GM12878 (cell line): ENCODE measurements around the gene ENPP4. TPM values are rescaled to one million over a fixed set of nuclear protein-coding genes. Genes with fewer than 3 reads are reported as not detected.
A peak's percentile ranks its signal among the peaks of the same experiment; 100 is the strongest.

ENCODE experiments used
- ATAC-seq: fragments of 200-7000 bp; cut with Tn5 transposase; 3 replicates; pipeline ENCODE4 v1.9.1; 2020; ENCODE audit warnings: mild to moderate bottlenecking, moderate library complexity
- BruUV-seq: library from RNA; stranded (reverse); fragments of 400-500 nt; replicated peaks from 2 replicates; lab custom pipeline; 2021; lab: Mats Ljungman, UMichigan
- CTCF ChIA-PET: fragments of 300-600 bp; sonication (Branson Sonifier 250); formaldehyde crosslinking; extraction: SDS; loops from one replicate; lab custom pipeline; 2021; ENCODE audit warnings: inconsistent platforms; lab: Yijun Ruan, JAX
- POLR2A ChIA-PET: fragments of 350-600 bp; formaldehyde crosslinking; extraction: SDS; loops from one replicate; lab custom pipeline; 2021; ENCODE audit warnings: inconsistent platforms; lab: Charles Lee
- RAD21 ChIA-PET: fragments of 300-600 bp; sonication (Branson Sonifier 250); formaldehyde crosslinking; loops from one replicate; lab custom pipeline; 2023; ENCODE audit warnings: antibody characterized with exemption; ENCODE audit not compliant: unreplicated experiment; lab: Charles Lee
- SMC1A ChIA-PET: fragments of 300-600 bp; sonication (Branson Sonifier 250); formaldehyde crosslinking; loops from one replicate; lab custom pipeline; 2023; ENCODE audit not compliant: unreplicated experiment, uncharacterized antibody; lab: Charles Lee
- DNase-seq: peaks from one replicate; pipeline ENCODE4 v3.0.0-alpha.2; 2011; ENCODE audit warnings: low read depth, low spot score
- FAIRE-seq: peaks from 3 replicates; lab custom pipeline; 2011; peaks lifted over from hg19 to GRCh38; lab: Jason Lieb, UNC
- H2AFZ ChIP-seq: 2 replicates; pipeline ENCODE4 v1.6.0; 2011; ENCODE audit warnings: low read depth, low read length, control low read depth; ENCODE audit not compliant: control insufficient read depth
- H3K27ac ChIP-seq: 2 replicates; pipeline ENCODE4 v1.5.1; 2011; ENCODE audit warnings: control low read depth; ENCODE audit not compliant: control insufficient read depth, insufficient read depth
- H3K27me3 ChIP-seq, 2 experiments: replicated peaks in 1 of 2; 2 replicates each; pipeline versions ENCODE4 v1.6.0 to v1.6.1; 2011; ENCODE audit warnings: low read length in 1 of 2; ENCODE audit not compliant: control insufficient read depth in 2 of 2, insufficient read depth in 2 of 2
- H3K36me3 ChIP-seq, 2 experiments: 2 replicates each; pipeline ENCODE4 v1.5.1; 2011; ENCODE audit warnings: low read length in 1 of 2; ENCODE audit not compliant: control insufficient read depth in 2 of 2, insufficient read depth in 2 of 2
- H3K4me1 ChIP-seq: 2 replicates; pipeline ENCODE4 v1.6.1; 2011; ENCODE audit warnings: mild to moderate bottlenecking, low read length, moderate library complexity, mixed read lengths; ENCODE audit not compliant: control insufficient read depth, insufficient read depth
- H3K4me2 ChIP-seq: 2 replicates; pipeline ENCODE4 v1.6.0; 2011; ENCODE audit warnings: control low read depth; ENCODE audit not compliant: control insufficient read depth, insufficient read depth
- H3K4me3 ChIP-seq: fragments of 200-600 bp; sonication (generic); 2 replicates; pipeline ENCODE4 v1.5.1; 2016
- H3K79me2 ChIP-seq: 2 replicates; pipeline ENCODE4 v1.6.0; 2011; ENCODE audit warnings: low read length; ENCODE audit not compliant: control insufficient read depth, insufficient read depth
- H3K9ac ChIP-seq: 2 replicates; pipeline ENCODE4 v1.8.0; 2011; ENCODE audit warnings: low read length, control low read depth, mixed read lengths; ENCODE audit not compliant: control insufficient read depth, insufficient read depth
- H3K9me3 ChIP-seq: replicated peaks from 3 replicates; pipeline ENCODE4 v1.5.1; 2011; ENCODE audit warnings: mild to moderate bottlenecking, low read length; ENCODE audit not compliant: control insufficient read depth, insufficient read depth
- H4K20me1 ChIP-seq: 2 replicates; pipeline ENCODE4 v1.6.0; 2011; ENCODE audit not compliant: control insufficient read depth, insufficient read depth
- RAD21 ChIP-seq: IDR thresholded peaks from 2 replicates; pipeline ENCODE4 v1.6.1; 2011; ENCODE audit warnings: mild to moderate bottlenecking, low read depth, low read length, moderate library complexity; ENCODE audit not compliant: insufficient read depth
- RUNX3 ChIP-seq: IDR thresholded peaks from 2 replicates; pipeline ENCODE4 v1.6.1; 2012; ENCODE audit warnings: low read length, inconsistent platforms
- TCF12 ChIP-seq: IDR thresholded peaks from 2 replicates; pipeline ENCODE4 v1.6.1; 2011; ENCODE audit warnings: low read depth, mild to moderate bottlenecking, low read length
- in situ Hi-C: fragments of 300-500 bp; cut with MboI; formaldehyde crosslinking; loops from 9 replicates; pipeline ENCODE4 v1.14.3; 2018; ENCODE audit warnings: mixed read lengths
- intact Hi-C: fragments of 100-400 bp; cut with micrococcal nuclease; formaldehyde crosslinking; loops from one replicate; pipeline ENCODE4 v1.14.2; 2022; ENCODE audit not compliant: unreplicated experiment
- polyA plus RNA-seq, 11 experiments: library from polyadenylated mRNA; depleted of rRNA in 4 of 11; unstranded in 6 of 11; stranded (reverse) in 5 of 11; fragments of >200 nt; fragmentation: Nextera tagmentation in 4 of 11; fragmentation: Illumina TruSeq in 1 of 11; extraction: Ambion mirVana in 4 of 11; extraction: Trizol in 1 of 11; gene quantifications; 1 replicate in 1 of 11; 2 replicates in 10 of 11; pipeline versions ENCODE4 v1.2.1 to v1.2.3, GENCODE V29; 2011 to 2016; ENCODE audit warnings: inconsistent platforms in 2 of 11, missing spikeins in 2 of 11, low read depth in 1 of 11
- total RNA-seq, 4 experiments: library from RNA; depleted of rRNA in 3 of 4; stranded (reverse); fragments of >200 nt in 3 of 4; fragmentation: Illumina TruSeq in 1 of 4; extraction: Trizol in 1 of 4; gene quantifications; 2 replicates each; pipeline versions ENCODE4 v1.2.1 to v1.2.3, GENCODE V29; 2013 to 2021
- TF ChIP-seq, protein P1 (sequence below), 3 experiments: IDR thresholded peaks in 2 of 3; conservative IDR thresholded peaks in 1 of 3; 2 replicates each; pipeline ENCODE4 v1.5.1; 2011; ENCODE audit warnings: low read depth in 3 of 3, low read length in 3 of 3, mild to moderate bottlenecking in 3 of 3, control low read depth in 2 of 3, moderate library complexity in 2 of 3, inconsistent platforms in 1 of 3, mixed read lengths in 1 of 3; ENCODE audit not compliant: control insufficient read depth in 2 of 3, insufficient read depth in 1 of 3; ENCODE audit errors: extremely low read depth in 1 of 3

ENPP4 gene
- total and polyA plus RNA-seq, 10 of the 15 experiments (the other 5 are each of a cell fraction or from before 2014, with no cell fraction given), result 3.3 to 9.7 (median 5.3) TPM

DNA sequence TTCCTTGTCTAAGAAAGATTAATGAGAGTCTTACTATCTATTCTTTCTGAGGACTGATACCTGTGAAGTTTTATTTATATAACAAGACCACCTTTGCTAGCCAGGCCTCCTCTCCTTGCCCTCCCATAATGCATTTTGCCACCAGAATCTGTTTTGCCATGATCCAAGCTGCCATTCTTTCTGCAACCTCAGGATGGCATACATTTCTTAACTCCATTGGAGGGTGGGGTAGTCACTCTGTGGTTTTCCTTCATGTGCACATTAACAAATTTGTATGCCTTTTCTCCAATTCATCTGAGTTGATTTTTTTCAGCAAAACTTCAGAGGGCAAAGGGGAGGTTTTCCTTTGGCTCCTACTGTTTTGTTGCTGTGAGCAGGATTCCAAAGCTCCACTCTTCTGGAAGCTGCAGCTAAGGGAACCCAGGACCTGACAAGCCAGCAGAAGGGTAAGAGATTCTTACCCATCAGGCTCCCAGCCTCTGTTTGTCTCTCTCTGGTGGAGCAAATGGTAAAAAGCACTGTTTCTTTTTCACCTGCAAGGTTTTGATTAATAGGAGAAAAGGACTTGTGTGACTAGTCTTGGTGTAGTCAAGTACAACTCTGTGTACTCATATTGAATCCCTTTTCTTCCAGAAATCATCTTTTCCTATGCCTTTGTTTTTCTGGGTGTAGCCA is 26.2 kb upstream of the ENPP4 start:
- ATAC-seq, result no peak
- ChIA-PET POLR2A (interaction anchor here (1.1 kb wide), 1 partner anchor 25 kb away, joined by 3 read pairs; no protein-coding TSS in a partner anchor), RAD21 (interaction anchor here (1.1 to 1.2 kb wide), 2 partner anchors 13 to 117 kb away, joined by 3 read pairs; no protein-coding TSS in a partner anchor), SMC1A (interaction anchor here (1.0 to 1.6 kb wide), 6 partner anchors 13 to 77 kb away, joined by 3 to 4 read pairs (median 3); partner anchors contain the start of gene ENPP4), CTCF (interaction anchor here (0.5 to 2.0 kb wide), 4 partner anchors 13 to 733 kb away, joined by 3 to 8 read pairs (median 4); no protein-coding TSS in a partner anchor)
- Histone ChIP-seq H4K20me1 (no peaks in the 10 kb centered on the region), H3K36me3 (no peaks in the 10 kb centered on the region), H3K4me1 (peaks cover 15% of the 10 kb centered on the region; the same call in 1 of the 2 replicates), H3K4me2 (0 out of 2 replicates have a peak overlapping the region, but pooled peaks have one; percentile 4), H3K79me2 (no peaks in the 10 kb centered on the region), H3K9ac (no peak overlapping the region), H3K9me3 (peaks cover 5% of the 10 kb centered on the region; the same call in 2 of the 3 replicates), H3K4me3 (no peak overlapping the region), H3K27ac (peak overlapping the region; percentile 26; the same call in 1 of the 2 replicates), H3K27me3 (no peaks in the 10 kb centered on the region), H2AFZ (peak overlapping the region; percentile 37)
- no peak for DNase-seq
- no peak for FAIRE-seq
- TF ChIP-seq TCF12 (no peak), RUNX3 (peak; percentile 27; the same call in 1 of the 2 replicates), RAD21 (0 out of 2 replicates have a peak, but pooled peaks have one; percentile 15)
- TF ChIP-seq, protein P1, sequence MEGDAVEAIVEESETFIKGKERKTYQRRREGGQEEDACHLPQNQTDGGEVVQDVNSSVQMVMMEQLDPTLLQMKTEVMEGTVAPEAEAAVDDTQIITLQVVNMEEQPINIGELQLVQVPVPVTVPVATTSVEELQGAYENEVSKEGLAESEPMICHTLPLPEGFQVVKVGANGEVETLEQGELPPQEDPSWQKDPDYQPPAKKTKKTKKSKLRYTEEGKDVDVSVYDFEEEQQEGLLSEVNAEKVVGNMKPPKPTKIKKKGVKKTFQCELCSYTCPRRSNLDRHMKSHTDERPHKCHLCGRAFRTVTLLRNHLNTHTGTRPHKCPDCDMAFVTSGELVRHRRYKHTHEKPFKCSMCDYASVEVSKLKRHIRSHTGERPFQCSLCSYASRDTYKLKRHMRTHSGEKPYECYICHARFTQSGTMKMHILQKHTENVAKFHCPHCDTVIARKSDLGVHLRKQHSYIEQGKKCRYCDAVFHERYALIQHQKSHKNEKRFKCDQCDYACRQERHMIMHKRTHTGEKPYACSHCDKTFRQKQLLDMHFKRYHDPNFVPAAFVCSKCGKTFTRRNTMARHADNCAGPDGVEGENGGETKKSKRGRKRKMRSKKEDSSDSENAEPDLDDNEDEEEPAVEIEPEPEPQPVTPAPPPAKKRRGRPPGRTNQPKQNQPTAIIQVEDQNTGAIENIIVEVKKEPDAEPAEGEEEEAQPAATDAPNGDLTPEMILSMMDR (IDR thresholded peaks at IDR 0.05 in 2 of 3, conservative IDR thresholded peaks at IDR 0.05 in 1 of 3; ENCODE audit: control insufficient read depth in 2 of 3, extremely low read depth in 1 of 3, insufficient read depth in 1 of 3, low read depth in 3 of 3, low read length in 3 of 3), result peak in 1 of 3 experiments; percentile 11; a peak in 1 of 6 replicates
- in situ Hi-C loops, result no loop called here
- intact Hi-C loops, result no loop called here
- no TSS peak for BruUV-seq
